OCI-LY7 (cell line): Measurements from ENCODE around the gene GK. TPM values are rescaled to one million over a fixed set of nuclear protein-coding genes. Genes with fewer than 3 reads are reported as not detected.

Experiments used
- BruUV-seq: library from RNA; stranded (reverse); fragments of 400-500 nt; replicated peaks from 2 replicates; lab custom pipeline; 2021; lab: Mats Ljungman, UMichigan
- CTCF ChIA-PET: fragments of 300-600 bp; sonication (Branson Sonifier 250); formaldehyde crosslinking; loops from one replicate; lab custom pipeline; 2022; ENCODE audit warnings: antibody characterized with exemption; ENCODE audit not compliant: unreplicated experiment; lab: Charles Lee
- POLR2A ChIA-PET: fragments of 300-600 bp; sonication (Branson Sonifier 250); formaldehyde crosslinking; loops from one replicate; lab custom pipeline; 2022; ENCODE audit warnings: antibody characterized with exemption; lab: Charles Lee
- DNase-seq: peaks from one replicate; pipeline ENCODE4 v3.0.0-alpha.2; 2015; ENCODE audit warnings: low spot score
- H2AFZ ChIP-seq: fragments of 200-600 bp; sonication (generic), shearing (Covaris generic); 2 replicates; pipeline ENCODE4 v1.6.1; 2014; ENCODE audit warnings: mild to moderate bottlenecking, antibody characterized with exemption, low read length, moderate library complexity
- H3K27ac ChIP-seq: fragments of 200-600 bp; sonication (generic); 2 replicates; pipeline ENCODE4 v1.5.1; 2014; ENCODE audit warnings: mixed run types, low read depth, mild to moderate bottlenecking, moderate library complexity, low read length, inconsistent platforms; ENCODE audit not compliant: poor library complexity, severe bottlenecking
- H3K36me3 ChIP-seq: fragments of 200-600 bp; sonication (generic); 2 replicates; pipeline ENCODE4 v1.6.1; 2014; ENCODE audit warnings: mild to moderate bottlenecking, antibody characterized with exemption, low read length, moderate library complexity, mixed read lengths; ENCODE audit not compliant: insufficient read depth
- H3K4me1 ChIP-seq: fragments of 200-600 bp; sonication (generic); 2 replicates; pipeline ENCODE4 v1.5.1; 2014; ENCODE audit warnings: mild to moderate bottlenecking, low read length; ENCODE audit not compliant: insufficient read depth, poor library complexity, severe bottlenecking
- H3K4me2 ChIP-seq: fragments of 200-600 bp; sonication (generic); 2 replicates; pipeline ENCODE4 v1.6.1; 2014; ENCODE audit warnings: mild to moderate bottlenecking, low read length
- H3K4me3 ChIP-seq: fragments of 200-600 bp; sonication (generic); 2 replicates; pipeline ENCODE4 v1.5.1; 2014; ENCODE audit warnings: mild to moderate bottlenecking, low read depth, low read length; ENCODE audit not compliant: poor library complexity, severe bottlenecking
- H3K79me2 ChIP-seq: fragments of 200-600 bp; sonication (generic); 2 replicates; pipeline ENCODE4 v1.6.1; 2016; ENCODE audit warnings: low read depth, mild to moderate bottlenecking, low read length, moderate library complexity, mixed read lengths; ENCODE audit not compliant: insufficient read depth
- H3K9me2 ChIP-seq: fragments of 200-600 bp; sonication (generic); 2 replicates; pipeline ENCODE4 v1.6.1; 2016; ENCODE audit warnings: mild to moderate bottlenecking, low read length, mixed read lengths; ENCODE audit not compliant: insufficient read depth
- H3K9me3 ChIP-seq: fragments of 200-600 bp; sonication (generic); 2 replicates; pipeline ENCODE4 v1.6.1; 2014; ENCODE audit warnings: mild to moderate bottlenecking, mixed run types, low read length, mixed read lengths
- H4K20me1 ChIP-seq: fragments of 200-600 bp; sonication (generic); 2 replicates; pipeline ENCODE4 v1.6.1; 2014; ENCODE audit warnings: mild to moderate bottlenecking, antibody characterized with exemption, low read length, moderate library complexity, mixed read lengths; ENCODE audit not compliant: insufficient read depth
- CTCF ChIP-seq: fragments of 200-600 bp; sonication (generic); conservative IDR thresholded peaks from 2 replicates; pipeline ENCODE4 v1.5.1; 2014; ENCODE audit warnings: mild to moderate bottlenecking, antibody characterized with exemption, low read length, moderate library complexity, mixed read lengths
- EZH2phosphoT487 ChIP-seq: fragments of 200-600 bp; sonication (generic); IDR thresholded peaks from 2 replicates; pipeline ENCODE4 v1.6.1; 2018; ENCODE audit warnings: low read depth, borderline replicate concordance, mild to moderate bottlenecking, mixed run types, antibody characterized with exemption, low read length, moderate library complexity, mixed read lengths
- intact Hi-C: fragments of 100-400 bp; cut with micrococcal nuclease; formaldehyde crosslinking; loops from one replicate; pipeline ENCODE4 v1.10.0; 2022; ENCODE audit not compliant: unreplicated experiment
- total RNA-seq, 2 experiments: library from RNA; depleted of rRNA in 1 of 2; stranded (reverse); fragments of >200 nt in 1 of 2; shearing (Covaris generic) in 1 of 2; gene quantifications; 2 replicates each; pipeline ENCODE4 v1.2.3, GENCODE V29; 2014 to 2022

GK gene
- total RNA-seq, 2 experiments from 2014 or later, result 10.1 to 19.7 TPM

- POLR2A ChIA-PET, result interaction anchor here (0.6 kb wide), 1 partner anchor 56 kb away, joined by 3 read pairs; no protein-coding TSS in a partner anchor
- DNase-seq, result no peak
- H4K20me1 ChIP-seq, result no peaks in the 10 kb centered on the region
- no peak overlapping the region for H2AFZ ChIP-seq
- no peaks in the 10 kb centered on the region for H3K4me1 ChIP-seq
- H3K79me2 ChIP-seq, result no peaks in the 10 kb centered on the region
- no peaks in the 10 kb centered on the region for H3K36me3 ChIP-seq
- BruUV-seq, result no TSS peak
- H3K4me2 ChIP-seq, result no peak overlapping the region
- no peak overlapping the region for H3K27ac ChIP-seq
- TF ChIP-seq EZH2phosphoT487 (no peak), CTCF (no peak)
- CTCF ChIA-PET, result no interaction called here
- intact Hi-C loops, result no loop called here
- no peak overlapping the region for H3K4me3 ChIP-seq
- no peaks in the 10 kb centered on the region for H3K9me2 ChIP-seq
- H3K9me3 ChIP-seq, result no peaks in the 10 kb centered on the region
These were observed 32.1 kb upstream of the GK start for GRCh38 chrX:30620980-30621618.

- intact Hi-C loops, result no loop called here
- Histone ChIP-seq H4K20me1 (no peaks in the 10 kb centered on the region), H3K79me2 (no peaks in the 10 kb centered on the region), H2AFZ (no peak overlapping the region), H3K4me3 (no peak overlapping the region), H3K9me2 (no peaks in the 10 kb centered on the region), H3K4me2 (no peak overlapping the region), H3K36me3 (no peaks in the 10 kb centered on the region), H3K4me1 (no peaks in the 10 kb centered on the region), H3K9me3 (no peaks in the 10 kb centered on the region), H3K27ac (no peak overlapping the region)
- TF ChIP-seq EZH2phosphoT487, result no peak
- no peak for TF ChIP-seq CTCF
- CTCF ChIA-PET, result no interaction called here
- BruUV-seq, result no TSS peak
- no peak for DNase-seq
- POLR2A ChIA-PET, result no interaction called here
These were observed 30.9 kb upstream of the GK start for GRCh38 chrX:30622361-30622760.

- no peaks in the 10 kb centered on the region for H3K9me3 ChIP-seq
- H3K36me3 ChIP-seq, result no peaks in the 10 kb centered on the region
- no peak overlapping the region for H2AFZ ChIP-seq
- H3K4me1 ChIP-seq, result no peaks in the 10 kb centered on the region
- DNase-seq, result no peak
- CTCF ChIA-PET, result no interaction called here
- no peaks in the 10 kb centered on the region for H3K79me2 ChIP-seq
- BruUV-seq, result no TSS peak
- H4K20me1 ChIP-seq, result no peaks in the 10 kb centered on the region
- intact Hi-C loops, result no loop called here
- no peaks in the 10 kb centered on the region for H3K9me2 ChIP-seq
- H3K4me2 ChIP-seq, result no peak overlapping the region
- POLR2A ChIA-PET, result no interaction called here
- TF ChIP-seq EZH2phosphoT487 (no peak), CTCF (no peak)
- no peak overlapping the region for H3K4me3 ChIP-seq
- H3K27ac ChIP-seq, result no peak overlapping the region
These were observed 26.8 kb upstream of the GK start for GRCh38 chrX:30626402-30626801.
